Activated CD4-positive, alpha-beta T cell treated with anti-CD3 and anti-CD28 coated beads, Interleukin-10, Interleukin-2, amounts not matched to agents 100 ng/mL and 50 ng/mL, durations not matched to agents 16 hours and 8 hours (primary cell): ENCODE data around the gene MYCBP2.
A peak's percentile ranks its signal among the peaks of the same experiment; 100 is the strongest.

Source experiments
- DNase-seq: peaks from one replicate; pipeline ENCODE4 v3.0.0-alpha.2; 2020

The MYCBP2 gene

GRCh38 chr13:77084755-77085154 lies 242.1 kb downstream of the MYCBP2 start:
- no peak for DNase-seq

GRCh38 chr13:77079902-77080413 lies 246.9 kb downstream of the MYCBP2 start:
- no peak for DNase-seq

- DNase-seq, result no peak
Measured at GRCh38 chr13:77067519-77067918, 259.4 kb downstream of the MYCBP2 start.

GRCh38 chr13:77065461-77066147 lies 261.3 kb downstream of the MYCBP2 start:
- DNase-seq, result no peak

GRCh38 chr13:77062097-77062496 lies 264.8 kb downstream of the MYCBP2 start:
- no peak for DNase-seq

- DNase-seq, result no peak
Measured at GRCh38 chr13:77061362-77061761, 265.5 kb downstream of the MYCBP2 start.

GRCh38 chr13:77056886-77057285 lies 270.0 kb downstream of the MYCBP2 start:
- no peak for DNase-seq

GRCh38 chr13:77056382-77056781 lies 270.5 kb downstream of the MYCBP2 start:
- DNase-seq, result no peak

GRCh38 chr13:77055158-77055557 lies 271.7 kb downstream of the MYCBP2 start:
- DNase-seq, result no peak

GRCh38 chr13:77053192-77053591 lies 273.7 kb downstream of the MYCBP2 start:
- DNase-seq, result no peak

- no peak for DNase-seq
Measured at GRCh38 chr13:77048681-77049080, 278.2 kb downstream of the MYCBP2 start.

- no peak for DNase-seq
Measured at GRCh38 chr13:77047649-77048343, 279.1 kb downstream of the MYCBP2 start.

- DNase-seq, result no peak
Measured at GRCh38 chr13:77042566-77043177, 284.2 kb downstream of the MYCBP2 start.

GRCh38 chr13:77040835-77041234 lies 286.1 kb downstream of the MYCBP2 start:
- DNase-seq, result no peak

- DNase-seq, result no peak
Measured at GRCh38 chr13:77040076-77040475, 286.8 kb downstream of the MYCBP2 start.

- no peak for DNase-seq
Measured at GRCh38 chr13:77038907-77039480, 287.9 kb downstream of the MYCBP2 start.

- no peak for DNase-seq
Measured at GRCh38 chr13:77036279-77036678, 290.6 kb downstream of the MYCBP2 start.

- DNase-seq, result no peak
Measured at GRCh38 chr13:77034881-77035280, 292.0 kb downstream of the MYCBP2 start.

- peak; percentile 13 for DNase-seq
Measured at GRCh38 chr13:77033717-77034302, 293.1 kb downstream of the MYCBP2 start.

GRCh38 chr13:77031656-77032243 lies 295.1 kb downstream of the MYCBP2 start:
- no peak for DNase-seq

- no peak for DNase-seq
Measured at GRCh38 chr13:77029436-77029835, 297.5 kb downstream of the MYCBP2 start.

GRCh38 chr13:77028202-77028601 lies 298.7 kb downstream of the MYCBP2 start:
- no peak for DNase-seq
